Measurements from ENCODE around the gene MOB3A. TPM values are rescaled to one million over a fixed set of nuclear protein-coding genes. Genes with fewer than 3 reads are reported as not detected.
"Not testable (repeated sequence)": the region's sequence is repeated elsewhere in the genome, so short reads cannot be mapped to it uniquely, and the experiment has no call there.

Gene MOB3A
- total and polyA plus RNA-seq, 12 donors, result 5.5 to 54.0 (median 37.1) TPM

DNA sequence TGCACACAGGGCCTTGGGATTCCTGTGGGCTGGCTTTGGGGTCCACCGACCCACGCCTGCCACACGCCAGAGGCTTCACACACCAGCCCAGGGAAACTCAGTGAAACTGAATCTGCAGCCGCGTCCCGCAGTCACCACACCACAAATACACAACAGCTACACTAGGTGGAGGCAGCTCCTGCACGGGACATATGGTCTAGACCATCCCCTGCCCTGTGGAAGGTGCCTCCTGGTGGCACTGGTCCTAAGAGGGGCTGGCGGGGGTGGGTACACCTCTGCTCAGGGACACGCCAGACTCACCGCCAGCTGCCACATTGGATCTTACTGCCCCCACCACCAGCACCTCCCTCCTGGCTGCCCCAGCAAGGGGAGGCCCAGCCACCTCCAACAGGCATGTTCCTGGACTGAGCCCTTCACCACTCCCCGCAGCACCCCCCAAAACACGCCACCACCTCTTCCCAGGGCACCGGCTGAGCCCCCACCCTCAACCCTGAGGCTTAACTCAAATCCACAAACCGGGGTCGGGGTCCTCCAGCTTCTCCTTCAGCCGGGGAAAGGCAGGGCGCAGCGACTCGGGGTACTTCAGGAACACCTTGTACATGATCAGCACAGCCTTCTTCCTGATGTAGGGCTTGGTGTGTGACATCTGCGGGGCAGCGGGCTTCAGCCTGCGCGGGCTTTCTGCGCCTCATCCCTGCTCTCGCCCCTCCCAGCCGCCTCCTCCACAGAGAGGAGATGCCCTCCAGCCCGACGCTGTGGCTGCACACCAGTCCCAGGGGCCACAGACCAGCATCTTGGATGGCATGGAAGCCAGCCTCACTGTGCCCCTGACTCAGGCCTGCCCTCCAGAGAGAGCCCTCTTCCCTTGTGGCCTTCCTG is 34.0 kb upstream of the MOB3A start:
- peaks cover 0 to 69% of the 10 kb centered on the region in 2 donors for H3K36me3 ChIP-seq (replicated peaks in 1 of 2)
- intact Hi-C loops (cut with DNase I), result no loop called here
- TF ChIP-seq, protein P1, sequence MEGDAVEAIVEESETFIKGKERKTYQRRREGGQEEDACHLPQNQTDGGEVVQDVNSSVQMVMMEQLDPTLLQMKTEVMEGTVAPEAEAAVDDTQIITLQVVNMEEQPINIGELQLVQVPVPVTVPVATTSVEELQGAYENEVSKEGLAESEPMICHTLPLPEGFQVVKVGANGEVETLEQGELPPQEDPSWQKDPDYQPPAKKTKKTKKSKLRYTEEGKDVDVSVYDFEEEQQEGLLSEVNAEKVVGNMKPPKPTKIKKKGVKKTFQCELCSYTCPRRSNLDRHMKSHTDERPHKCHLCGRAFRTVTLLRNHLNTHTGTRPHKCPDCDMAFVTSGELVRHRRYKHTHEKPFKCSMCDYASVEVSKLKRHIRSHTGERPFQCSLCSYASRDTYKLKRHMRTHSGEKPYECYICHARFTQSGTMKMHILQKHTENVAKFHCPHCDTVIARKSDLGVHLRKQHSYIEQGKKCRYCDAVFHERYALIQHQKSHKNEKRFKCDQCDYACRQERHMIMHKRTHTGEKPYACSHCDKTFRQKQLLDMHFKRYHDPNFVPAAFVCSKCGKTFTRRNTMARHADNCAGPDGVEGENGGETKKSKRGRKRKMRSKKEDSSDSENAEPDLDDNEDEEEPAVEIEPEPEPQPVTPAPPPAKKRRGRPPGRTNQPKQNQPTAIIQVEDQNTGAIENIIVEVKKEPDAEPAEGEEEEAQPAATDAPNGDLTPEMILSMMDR (IDR thresholded peaks at IDR 0.05), result no peak
- TF ChIP-seq POLR2A (IDR thresholded peaks at IDR 0.05), result no peak

DNA sequence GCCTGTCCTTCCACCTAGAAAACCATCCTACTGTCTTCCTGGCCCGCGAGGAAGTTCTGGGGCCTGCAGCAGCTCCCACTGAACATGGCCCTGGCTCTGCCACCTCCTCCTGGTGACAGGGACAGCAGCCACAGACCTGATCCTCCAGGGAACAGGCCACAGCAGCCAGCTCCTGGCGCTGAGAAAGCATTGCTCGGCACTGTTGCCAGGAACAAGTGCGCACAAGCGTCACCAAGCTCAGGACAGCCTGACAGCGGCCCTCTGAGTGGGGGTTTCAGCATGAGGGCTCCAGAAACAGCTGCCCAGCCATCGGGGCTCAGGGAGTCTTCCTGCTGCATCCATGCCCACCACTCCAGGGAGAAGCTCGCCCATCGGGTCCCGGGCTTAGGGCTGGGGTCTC is 33.4 kb upstream of the MOB3A start:
- Histone ChIP-seq H3K4me3 (no peak overlapping the region), H3K27ac (no peak overlapping the region), H3K27me3 (no peaks in the 10 kb centered on the region), H3K9me3 (replicated peaks in 1 of 3) (no peaks in the 10 kb centered on the region), H3K36me3 (replicated peaks in 1 of 2) (peaks cover 0 to 76% of the 10 kb centered on the region in 2 donors), H3K4me1 (replicated peaks in 1 of 2) (no peaks in the 10 kb centered on the region)
- TF ChIP-seq, protein P1 (IDR thresholded peaks at IDR 0.05), result no peak
- no peak for TF ChIP-seq POLR2A (IDR thresholded peaks at IDR 0.05)
- intact Hi-C loops (cut with DNase I), result no loop called here
- DNase-seq, result peak in 1 of 7 donors; percentile 13
- WGBS, 4 donors, result 88 to 97% (median 96%) methylated on average over 11 of the region's 11 CpGs; no CpG with 5 or more reads in 1 of the 4 donors

More for the DNA sequence above, 34.0 kb upstream of the MOB3A start:
- WGBS, 4 donors, result 86 to 92% (median 92%) methylated on average over 9 to 28 of the region's 28 CpGs
- H3K4me3 ChIP-seq, result no peak overlapping the region
- no peaks in the 10 kb centered on the region for H3K4me1 ChIP-seq (replicated peaks in 1 of 2)
- DNase-seq, result peak in 1 of 7 donors; percentile 15
- H3K9me3 ChIP-seq (replicated peaks in 1 of 3), result no peaks in the 10 kb centered on the region
- peak overlapping the region in 2 of 5 donors; percentile 14 to 33 for H3K27ac ChIP-seq
- no peaks in the 10 kb centered on the region for H3K27me3 ChIP-seq

DNA sequence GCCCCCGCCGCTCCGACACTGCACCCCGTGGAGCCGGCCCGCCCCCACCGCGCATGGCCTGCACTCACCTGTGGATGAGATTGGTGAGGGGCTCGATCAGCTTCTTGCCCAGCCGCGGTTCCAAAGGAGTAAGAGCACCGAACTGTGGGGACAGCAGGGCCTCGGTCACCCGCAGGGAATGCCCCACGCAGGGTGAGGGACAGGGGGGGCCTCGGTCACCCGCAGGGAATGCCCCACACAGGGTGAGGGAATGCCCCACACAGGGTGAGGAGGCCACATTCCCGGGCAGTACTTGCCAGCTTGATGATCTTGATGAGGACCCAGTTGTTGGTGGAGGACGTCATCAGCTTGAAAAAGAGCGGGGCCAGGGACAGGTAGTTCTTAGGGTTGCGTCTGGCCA is 32.9 kb upstream of the MOB3A start:
- Histone ChIP-seq H3K9me3 (replicated peaks in 1 of 3) (no peaks in the 10 kb centered on the region), H3K27me3 (no peaks in the 10 kb centered on the region), H3K36me3 (replicated peaks in 1 of 2) (peaks cover 0 to 80% of the 10 kb centered on the region in 2 donors), H3K4me3 (no peak overlapping the region), H3K27ac (no peak overlapping the region), H3K4me1 (replicated peaks in 1 of 2) (no peaks in the 10 kb centered on the region)
- intact Hi-C loops (cut with DNase I), result no loop called here
- WGBS, 4 donors, result 83 to 94% (median 90%) methylated on average over 7 to 21 of the region's 21 CpGs
- DNase-seq, result peak in 1 of 7 donors; percentile 14
- TF ChIP-seq POLR2A (IDR thresholded peaks at IDR 0.05), result no peak
- TF ChIP-seq, protein P1 (IDR thresholded peaks at IDR 0.05), result no peak

DNA sequence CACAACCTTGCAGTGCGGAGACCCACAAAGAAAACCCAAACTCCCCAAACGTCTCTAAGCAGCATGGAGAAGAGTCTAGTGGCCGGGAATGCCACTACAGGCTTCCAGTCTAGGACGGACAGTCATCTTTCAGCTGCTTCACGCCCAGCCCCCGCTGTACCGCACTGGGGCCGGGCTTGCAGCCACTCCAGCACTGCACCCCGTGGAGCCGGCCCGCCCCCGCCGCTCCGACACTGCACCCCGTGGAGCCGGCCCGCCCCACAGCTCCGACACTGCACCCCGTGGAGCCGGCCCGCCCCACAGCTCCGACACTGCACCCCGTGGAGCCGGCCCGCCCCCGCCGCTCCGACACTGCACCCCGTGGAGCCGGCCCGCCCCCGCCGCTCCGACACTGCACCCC is 32.1 kb upstream of the MOB3A start:
- DNase-seq; H3K27ac ChIP-seq; H3K4me1 ChIP-seq (replicated peaks in 1 of 2); intact Hi-C loops (cut with DNase I); H3K4me3 ChIP-seq; H3K9me3 ChIP-seq (replicated peaks in 1 of 3); H3K27me3 ChIP-seq: not testable (repeated sequence)
- 90 to 100% (median 93%) methylated on average over 1 to 26 of the region's 34 CpGs for WGBS, 4 donors
- peaks cover 0 to 88% of the 10 kb centered on the region in 2 donors for H3K36me3 ChIP-seq (replicated peaks in 1 of 2)

All from adrenal gland (tissue), 12 donors.